Natural killer cell treated with Interleukin-12 subunit alpha and Interleukin-12 subunit beta and Interleukin-15 and Interleukin-18, amount 100 ng/mL, for 72 hours (primary cell): ENCODE results near the gene LBHD2. TPM values are rescaled to one million over a fixed set of nuclear protein-coding genes. Genes with fewer than 3 reads are reported as not detected.

ENCODE experiments used
- ATAC-seq, 2 donors: fragments of 150-1000 bp; cut with Tn5 transposase in 1 of 2; sonication (Bioruptor Pico), chemical (Tn5 transposase) in 1 of 2; 2 replicates each; pipeline ENCODE4 v1.10.0; 2021
- DNase-seq: peaks from one replicate; pipeline ENCODE4 v3.0.0; 2022; ENCODE audit warnings: low spot score
- H3K27ac Mint-ChIP-seq, 2 donors: 1 replicate in 1 of 2; 2 replicates in 1 of 2; pipeline ENCODE4 v1.8.0; 2022; ENCODE audit warnings: mixed read lengths in 2 of 2, mild to moderate bottlenecking in 1 of 2, moderate library complexity in 1 of 2
- H3K27me3 Mint-ChIP-seq, 2 donors: 1 replicate in 1 of 2; 2 replicates in 1 of 2; pipeline ENCODE4 v1.8.0; 2022; ENCODE audit warnings: mixed read lengths in 2 of 2
- H3K36me3 Mint-ChIP-seq: one replicate; pipeline ENCODE4 v1.8.0; 2022; ENCODE audit warnings: mixed read lengths
- H3K4me1 Mint-ChIP-seq, 2 donors: 1 replicate in 1 of 2; 2 replicates in 1 of 2; pipeline ENCODE4 v1.8.0; 2022; ENCODE audit warnings: low read depth in 2 of 2, mixed read lengths in 2 of 2, mild to moderate bottlenecking in 1 of 2
- H3K4me3 Mint-ChIP-seq: one replicate; pipeline ENCODE4 v1.8.0; 2022; ENCODE audit warnings: mixed read lengths
- H3K9me3 Mint-ChIP-seq: 2 replicates; pipeline ENCODE4 v1.8.0; 2022; ENCODE audit warnings: mixed read lengths
- total RNA-seq, 2 donors: library from RNA; stranded (reverse); gene quantifications; one replicate each; pipeline ENCODE4 v1.2.3, GENCODE V29; 2022

Gene LBHD2
- total RNA-seq, 2 donors from 2014 or later, result not detected

DNA sequence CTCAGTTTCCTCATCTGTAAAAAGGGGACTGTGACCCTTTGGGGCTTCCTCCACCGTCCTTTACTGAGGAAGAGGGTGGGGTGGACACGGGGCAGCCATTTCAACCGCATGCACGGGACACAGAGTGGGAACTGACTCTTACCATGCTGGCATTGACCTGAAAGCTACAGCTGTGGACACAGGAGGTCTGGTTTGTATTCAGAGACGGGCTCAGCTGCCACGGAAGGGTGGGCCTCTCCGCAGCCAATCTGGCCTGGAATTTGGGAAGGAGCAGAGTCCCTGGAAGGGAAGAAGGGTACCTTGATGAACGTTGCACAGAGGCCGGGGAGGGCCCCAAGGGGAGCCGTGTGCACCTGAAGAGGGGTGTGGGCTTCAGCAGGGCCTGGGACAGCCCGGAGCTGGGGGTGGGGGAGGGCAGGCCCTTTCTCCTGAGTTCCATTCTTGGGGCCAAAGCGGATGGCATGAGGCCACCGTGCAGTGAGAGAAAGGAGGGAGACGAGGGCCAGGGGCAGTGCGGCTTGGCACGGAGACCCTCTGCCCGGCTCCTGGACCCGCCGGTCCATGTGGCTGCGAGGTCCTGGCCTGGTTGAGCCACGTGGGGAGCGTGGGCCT lies 53.8 kb downstream of the LBHD2 start:
- H3K4me1 Mint-ChIP-seq, result peaks cover 7 to 8% of the 10 kb centered on the region in 2 donors
- DNase-seq (no peak), ATAC-seq (no peak)
- no peaks in the 10 kb centered on the region for H3K9me3 Mint-ChIP-seq
- H3K4me3 Mint-ChIP-seq, result no peak overlapping the region
- peaks cover 0 to 19% of the 10 kb centered on the region in 2 donors for H3K27me3 Mint-ChIP-seq
- H3K27ac Mint-ChIP-seq, result no peak overlapping the region
- no peaks in the 10 kb centered on the region for H3K36me3 Mint-ChIP-seq

DNA sequence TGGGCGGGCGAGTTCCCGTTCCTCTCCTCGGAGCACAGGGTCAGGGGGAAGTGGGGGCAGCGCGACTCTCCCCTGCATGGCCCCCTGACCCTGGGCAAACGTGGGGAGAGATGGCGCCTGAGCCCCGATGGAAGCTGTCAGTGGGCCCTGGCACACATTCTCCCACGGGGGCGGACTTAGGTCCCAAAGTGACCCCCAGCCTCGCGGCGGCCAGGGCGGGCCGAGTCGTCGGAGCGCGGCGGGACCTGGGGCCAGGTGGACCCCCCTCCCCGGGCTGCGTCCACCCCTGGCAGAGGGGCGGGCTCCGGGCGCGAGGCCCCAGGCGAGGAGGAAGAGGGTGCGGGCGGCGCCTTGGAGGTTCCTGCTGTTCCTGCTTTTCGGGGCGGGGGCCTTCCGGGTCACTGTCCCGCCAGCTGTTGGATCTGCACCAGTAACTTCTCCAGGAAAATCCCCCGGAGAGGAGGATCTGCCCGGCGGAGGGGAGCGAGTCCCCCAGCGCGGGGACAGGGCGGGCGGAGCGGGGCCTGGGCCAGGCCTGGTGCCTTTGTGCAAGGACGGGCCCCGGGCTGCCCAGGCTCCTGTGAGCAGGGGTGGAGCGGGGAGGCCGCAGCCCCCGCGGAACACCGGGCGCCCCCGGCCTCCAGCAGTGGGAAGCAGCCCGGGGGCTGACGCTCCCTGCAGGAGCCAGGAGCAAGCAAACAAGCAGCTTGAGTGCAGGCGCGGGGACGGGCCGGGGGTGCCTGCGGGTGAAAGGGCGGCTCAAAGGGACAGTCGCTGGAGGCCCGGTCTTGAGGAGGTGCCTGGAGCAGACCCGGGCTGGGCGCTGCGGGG lies 54.5 kb downstream of the LBHD2 start:
- Mint-ChIP-seq H3K4me3 (no peak overlapping the region), H3K27me3 (peaks cover 3 to 26% of the 10 kb centered on the region in 2 donors), H3K27ac (no peak overlapping the region), H3K9me3 (no peaks in the 10 kb centered on the region), H3K4me1 (peaks cover 7 to 8% of the 10 kb centered on the region in 2 donors), H3K36me3 (no peaks in the 10 kb centered on the region)
- ATAC-seq (no peak), DNase-seq (no peak)

DNA sequence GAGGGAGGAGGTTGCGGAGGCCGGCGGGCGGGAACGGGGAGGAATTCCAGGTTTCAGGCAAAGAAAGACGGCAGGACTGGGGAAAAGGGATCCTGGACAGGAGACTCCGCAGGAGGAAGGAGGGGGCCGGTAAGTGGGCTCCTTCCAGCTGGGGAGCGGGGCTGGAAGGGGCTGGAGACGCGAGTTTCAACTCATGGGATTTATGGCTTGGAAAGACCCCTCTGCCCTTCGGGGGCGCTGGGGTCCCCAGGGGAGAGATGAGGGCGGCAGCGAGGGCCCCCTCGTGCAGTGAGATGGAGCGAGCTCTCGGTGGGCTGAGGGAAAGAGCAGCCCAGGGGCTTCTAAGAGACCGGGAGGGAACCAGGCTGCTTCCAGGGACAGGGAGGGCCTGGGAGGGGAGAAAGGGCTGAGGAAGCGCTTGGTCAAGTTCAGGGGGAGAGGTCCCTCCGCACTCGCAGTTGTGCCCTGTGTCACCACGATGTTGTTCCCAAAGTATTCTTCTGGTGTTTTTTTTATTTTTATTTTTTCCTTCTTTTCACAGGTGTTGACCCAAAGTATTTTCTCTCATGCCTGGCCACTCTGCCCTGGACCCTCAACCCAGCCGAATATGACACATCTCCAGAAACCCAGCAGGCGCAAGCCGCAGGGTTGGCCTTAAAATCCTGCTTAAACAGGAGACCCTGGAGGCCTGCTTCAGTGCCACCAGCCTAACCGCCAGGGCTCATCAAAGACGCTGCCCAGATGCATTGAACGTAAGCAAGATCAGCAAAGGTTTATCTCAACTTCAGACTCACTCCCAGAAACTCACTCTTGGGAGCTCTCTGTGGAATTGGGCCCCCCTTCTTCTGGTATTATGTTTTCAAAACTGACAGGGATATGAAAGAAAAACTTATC lies 55.4 kb downstream of the LBHD2 start:
- DNase-seq (no peak), ATAC-seq (no peak)
- no peaks in the 10 kb centered on the region for H3K36me3 Mint-ChIP-seq
- no peaks in the 10 kb centered on the region for H3K9me3 Mint-ChIP-seq
- H3K4me1 Mint-ChIP-seq, result peaks cover 7 to 8% of the 10 kb centered on the region in 2 donors
- H3K27me3 Mint-ChIP-seq, result peaks cover 6 to 29% of the 10 kb centered on the region in 2 donors
- H3K4me3 Mint-ChIP-seq, result no peak overlapping the region
- no peak overlapping the region for H3K27ac Mint-ChIP-seq

Other genes starting within 250 kb of the LBHD2 start
- 1 to 10 TPM in 1 of 2 donors, under 1 TPM in 1; 0.21 to 1.0 TPM for gene AMN, start 161.5 kb upstream of the LBHD2 start, total RNA-seq
- gene CDC42BPB, start 26.7 kb upstream of the LBHD2 start, total RNA-seq, result 1 to 10 TPM; 2.2 to 3.6 TPM
- not detected for gene EXOC3L4, start 10.5 kb downstream of the LBHD2 start, total RNA-seq
- gene TNFAIP2, start 39.3 kb downstream of the LBHD2 start, total RNA-seq, result 1 to 10 TPM; 8.1 to 9.6 TPM